Muscle of leg (tissue), 11 donors: Measurements from ENCODE around the gene AFG3L2. TPM values are rescaled to one million over a fixed set of nuclear protein-coding genes. Genes with fewer than 3 reads are reported as not detected.
"Not testable (repeated sequence)": the region's sequence is repeated elsewhere in the genome, so short reads cannot be mapped to it uniquely, and the experiment has no call there.

Source experiments
- DNase-seq: peaks from one replicate; pipeline ENCODE4 v3.0.0; 2013
- H3K27ac ChIP-seq: one replicate; pipeline ENCODE4 v1.5.1; 2013; ENCODE audit warnings: mild to moderate bottlenecking, low read length, control low read depth
- H3K27me3 ChIP-seq: one replicate; pipeline ENCODE4 v1.6.1; 2013; ENCODE audit warnings: low read length; ENCODE audit not compliant: control insufficient read depth, insufficient read depth
- H3K36me3 ChIP-seq: one replicate; pipeline ENCODE4 v1.6.1; 2013; ENCODE audit warnings: low read length; ENCODE audit not compliant: control insufficient read depth, insufficient read depth
- H3K4me1 ChIP-seq: one replicate; pipeline ENCODE4 v1.6.1; 2013; ENCODE audit warnings: low read length; ENCODE audit not compliant: control insufficient read depth, insufficient read depth
- H3K4me3 ChIP-seq: one replicate; pipeline ENCODE4 v1.5.1; 2013; ENCODE audit warnings: low read length, control low read depth
- H3K9me3 ChIP-seq: replicated peaks from 2 replicates; pipeline ENCODE4 v1.6.1; 2013; ENCODE audit warnings: low read depth, low read length; ENCODE audit not compliant: control insufficient read depth
- WGBS: methylation state at CpG from one replicate; pipeline ENCODE4 v1.1.5; 2013; ENCODE audit warnings: missing lambda C conversion rate; ENCODE audit not compliant: insufficient coverage; 5-methylcytosine and 5-hydroxymethylcytosine counted together
- polyA plus RNA-seq, 8 donors: library from polyadenylated mRNA; unstranded; fragments of 120-200 nt; gene quantifications; one replicate each; pipeline versions ENCODE4 v1.2.1 to v1.2.3, GENCODE V29; 2013; ENCODE audit warnings: inconsistent platforms in 1 of 8, low replicate concordance in 1 of 8; ENCODE audit not compliant: insufficient read length in 8 of 8, insufficient read depth in 1 of 8
- total RNA-seq: library from RNA; stranded (reverse); fragments of 120-200 nt; gene quantifications from one replicate; pipeline ENCODE4 v1.2.4, GENCODE V29; 2013

AFG3L2 gene
- total and polyA plus RNA-seq, 9 donors: 41.0 to 50.4 (median 43.2) TPM

DNA sequence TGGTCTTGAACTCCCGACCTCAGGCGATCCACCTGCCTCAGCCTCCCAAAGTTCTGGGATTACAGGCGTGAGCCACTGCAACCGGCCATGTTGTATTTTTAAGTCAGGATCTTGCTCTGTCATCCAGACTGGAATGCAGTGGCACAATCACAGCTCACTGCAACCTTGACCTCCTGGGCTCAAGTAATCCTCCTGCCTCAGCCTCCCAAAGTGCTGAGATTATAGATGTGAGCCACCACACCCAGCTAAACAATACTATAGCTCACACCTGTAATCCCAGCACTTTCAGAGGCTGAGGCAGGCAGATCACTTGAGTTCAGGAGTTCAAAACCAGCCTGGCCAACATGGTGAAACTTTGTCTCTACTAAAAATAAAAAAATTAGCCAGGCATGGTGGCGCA, 6.7 kb upstream of the AFG3L2 start:
- WGBS: 86% methylated on average over 4 of the region's 5 CpGs
- not testable (repeated sequence) for H3K9me3 ChIP-seq, DNase-seq, H3K27ac ChIP-seq, H3K4me3 ChIP-seq, H3K27me3 ChIP-seq, H3K4me1 ChIP-seq, H3K36me3 ChIP-seq

DNA sequence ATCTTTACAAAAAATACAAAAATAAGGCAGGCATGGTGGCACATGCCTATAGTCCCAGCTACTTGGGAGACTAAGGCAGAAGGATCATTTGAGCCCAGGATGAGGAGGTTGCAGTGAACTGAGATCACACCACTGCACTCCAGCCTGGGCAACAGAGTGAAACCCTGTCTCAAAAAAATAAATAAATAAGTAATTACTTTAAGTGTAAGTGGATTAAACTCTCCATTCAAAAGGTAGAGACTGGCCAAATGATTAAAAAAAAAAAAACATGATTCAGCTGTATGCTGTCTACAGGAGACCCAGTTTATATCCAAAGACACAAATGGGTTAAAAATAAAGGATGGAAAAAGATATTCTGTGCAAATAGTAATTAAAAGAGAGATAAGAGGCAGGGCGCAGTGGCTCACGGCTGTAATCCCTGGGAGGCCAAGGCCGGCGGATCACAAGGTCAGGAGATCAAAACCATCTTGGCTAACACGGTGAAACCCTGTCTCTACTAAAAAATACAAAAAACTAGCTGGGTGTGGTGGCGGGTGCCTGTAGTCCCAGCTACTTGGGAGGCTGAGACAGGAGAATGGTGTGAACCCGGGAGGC, 5.3 kb upstream of the AFG3L2 start:
- 100% methylated on average over 1 of the region's 7 CpGs for WGBS
- H3K36me3 ChIP-seq, H3K4me1 ChIP-seq, H3K4me3 ChIP-seq, H3K27me3 ChIP-seq, DNase-seq, H3K27ac ChIP-seq, H3K9me3 ChIP-seq: not testable (repeated sequence)

DNA sequence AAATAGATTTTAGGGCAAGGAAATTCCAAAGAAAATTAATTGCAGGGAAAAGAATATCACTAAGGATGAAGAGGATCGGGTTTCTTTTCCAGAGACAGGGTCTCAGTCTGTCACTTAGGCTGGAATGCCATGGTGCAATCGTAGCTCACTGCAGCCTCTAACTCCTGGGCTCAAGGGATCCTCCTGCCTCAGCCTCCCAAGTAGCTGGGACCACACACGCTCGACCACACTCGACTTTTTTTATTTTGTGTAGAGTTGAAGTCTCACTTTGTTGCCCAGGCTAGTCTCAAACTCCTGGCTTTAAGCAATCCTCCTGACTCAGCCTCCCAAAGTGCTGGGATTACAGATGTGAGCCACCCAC, 1.2 kb upstream of the AFG3L2 start:
- peaks cover 22% of the 10 kb centered on the region for H3K4me1 ChIP-seq
- H3K27ac ChIP-seq: peak overlapping the region; percentile 96
- 80% methylated on average over 1 of the region's 5 CpGs for WGBS
- peak overlapping the region; percentile 67 for H3K4me3 ChIP-seq
- not testable (repeated sequence) for H3K36me3 ChIP-seq, DNase-seq, H3K9me3 ChIP-seq, H3K27me3 ChIP-seq

DNA sequence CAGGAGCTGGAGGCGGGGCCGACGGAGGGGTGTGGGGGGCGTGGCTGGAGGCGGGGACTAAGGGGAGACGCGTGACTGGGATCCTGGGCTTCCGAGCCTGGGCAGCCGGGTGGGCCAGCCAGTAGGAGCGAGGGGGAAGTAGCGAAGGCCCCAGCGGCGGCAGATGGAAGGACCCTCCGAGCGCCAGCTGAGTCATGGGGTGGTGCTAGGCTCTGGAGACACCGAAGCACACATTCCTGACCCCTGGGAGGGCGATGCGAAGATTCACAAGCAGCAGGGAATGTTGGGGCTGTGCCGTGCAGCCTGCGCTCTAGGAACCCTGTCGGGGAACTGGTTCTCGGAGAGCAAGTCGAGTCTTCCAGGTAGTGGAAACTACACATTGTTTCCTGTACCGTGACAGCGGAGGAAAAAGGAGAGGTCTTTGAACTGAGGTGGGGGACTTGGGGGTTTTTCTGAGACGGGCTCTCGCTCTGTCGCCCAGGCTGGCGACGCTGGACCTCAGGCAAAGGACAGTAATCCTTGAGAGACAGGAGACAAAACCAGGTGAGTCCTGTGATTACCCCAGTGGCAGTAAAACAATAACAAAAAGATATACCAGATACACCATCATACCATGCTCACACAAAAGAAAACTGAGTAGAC, 650 bp upstream of the AFG3L2 start:
- 2% methylated on average over 28 of the region's 30 CpGs for WGBS
- Histone ChIP-seq H3K27ac (peak overlapping the region; percentile 96), H3K36me3 (peaks cover 5% of the 10 kb centered on the region), H3K4me1 (peaks cover 22% of the 10 kb centered on the region), H3K27me3 (no peaks in the 10 kb centered on the region), H3K9me3 (no peaks in the 10 kb centered on the region), H3K4me3 (peak overlapping the region; percentile 67)
- DNase-seq: no peak

DNA sequence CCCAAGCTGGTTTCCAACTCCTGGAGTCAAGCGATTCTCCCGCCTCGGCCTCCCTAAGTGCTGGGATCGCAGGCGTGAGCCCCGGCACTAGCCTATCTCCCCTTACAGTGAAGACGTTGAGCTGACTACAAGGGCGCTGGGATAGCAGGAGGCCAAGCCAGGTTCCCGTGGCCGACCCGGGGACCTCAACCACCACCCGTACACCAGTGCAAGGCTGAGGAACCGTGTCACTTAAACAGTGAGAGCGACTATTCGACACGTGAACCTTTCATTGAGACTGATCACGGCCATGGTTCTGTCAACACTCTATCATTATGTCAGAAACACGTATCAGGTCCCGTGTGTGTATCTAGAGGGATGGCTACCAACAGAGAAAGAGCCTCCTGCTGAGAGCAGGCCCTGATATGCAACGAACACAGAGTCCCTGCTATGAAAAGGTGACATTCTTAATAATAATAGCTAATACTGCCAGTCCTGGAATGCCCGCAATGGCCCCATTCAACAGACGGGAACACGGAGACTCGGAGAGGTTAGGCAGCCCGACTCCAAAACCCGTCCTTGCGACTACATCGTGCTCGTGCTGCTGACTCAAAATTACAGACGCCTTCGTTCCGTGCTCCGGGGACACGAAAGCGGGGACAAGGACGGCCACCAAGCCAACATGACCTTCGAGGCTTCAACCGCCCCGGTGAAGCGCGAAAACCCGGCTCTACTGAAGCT, 833 bp downstream of the AFG3L2 start:
- peaks cover 5% of the 10 kb centered on the region for H3K36me3 ChIP-seq
- no peaks in the 10 kb centered on the region for H3K9me3 ChIP-seq
- DNase-seq: no peak
- H3K27me3 ChIP-seq: no peaks in the 10 kb centered on the region
- peaks cover 22% of the 10 kb centered on the region for H3K4me1 ChIP-seq
- peak overlapping the region; percentile 69 for H3K4me3 ChIP-seq
- WGBS: 6% methylated on average over 33 of the region's 42 CpGs
- H3K27ac ChIP-seq: peak overlapping the region; percentile 91

DNA sequence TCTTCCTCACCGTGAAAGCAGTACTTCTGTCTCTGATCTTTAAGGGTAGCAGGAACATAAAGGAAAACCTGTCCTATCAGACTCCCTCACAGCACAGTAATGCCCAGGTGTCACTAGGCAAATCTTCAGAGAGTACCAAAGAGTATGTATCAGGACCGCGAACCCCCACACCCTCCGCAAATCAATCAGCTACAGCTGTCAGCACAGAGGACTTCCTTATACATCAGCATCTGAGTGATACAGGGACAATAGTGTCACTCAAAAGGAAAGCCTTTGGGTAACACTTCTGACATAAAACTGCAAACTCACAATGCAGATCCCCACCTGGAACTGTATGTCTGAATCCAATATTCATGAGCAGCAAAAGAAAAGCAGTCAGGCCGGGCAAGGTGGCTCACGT, 2.6 kb downstream of the AFG3L2 start:
- H3K27me3 ChIP-seq: no peaks in the 10 kb centered on the region
- H3K36me3 ChIP-seq: peaks cover 5% of the 10 kb centered on the region
- H3K4me1 ChIP-seq: peaks cover 22% of the 10 kb centered on the region
- no peak for DNase-seq
- no peaks in the 10 kb centered on the region for H3K9me3 ChIP-seq
- no peak overlapping the region for H3K27ac ChIP-seq
- 100% methylated on average over 3 of the region's 6 CpGs for WGBS
- H3K4me3 ChIP-seq: no peak overlapping the region

DNA sequence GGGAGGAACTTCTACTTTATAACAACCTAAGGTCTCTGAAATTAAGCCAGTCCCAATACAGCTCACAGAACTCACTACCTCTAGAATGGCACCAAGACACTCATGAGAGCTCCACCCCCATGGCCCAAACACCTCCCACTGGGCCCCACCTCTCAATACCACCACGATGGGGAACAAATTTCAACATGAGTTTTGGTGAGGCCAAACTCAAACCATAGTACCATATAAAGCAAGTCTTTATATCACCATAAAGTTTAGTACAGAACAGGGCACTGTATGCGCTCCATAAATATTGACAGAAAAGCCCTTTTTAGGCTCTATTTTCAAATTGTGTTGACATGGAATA, 3.3 kb downstream of the AFG3L2 start:
- Histone ChIP-seq H3K4me3 (no peak overlapping the region), H3K4me1 (peaks cover 22% of the 10 kb centered on the region), H3K27me3 (no peaks in the 10 kb centered on the region), H3K27ac (no peak overlapping the region), H3K9me3 (no peaks in the 10 kb centered on the region), H3K36me3 (peaks cover 10% of the 10 kb centered on the region)
- 57% methylated on average over 1 of the region's 2 CpGs for WGBS
- no peak for DNase-seq

DNA sequence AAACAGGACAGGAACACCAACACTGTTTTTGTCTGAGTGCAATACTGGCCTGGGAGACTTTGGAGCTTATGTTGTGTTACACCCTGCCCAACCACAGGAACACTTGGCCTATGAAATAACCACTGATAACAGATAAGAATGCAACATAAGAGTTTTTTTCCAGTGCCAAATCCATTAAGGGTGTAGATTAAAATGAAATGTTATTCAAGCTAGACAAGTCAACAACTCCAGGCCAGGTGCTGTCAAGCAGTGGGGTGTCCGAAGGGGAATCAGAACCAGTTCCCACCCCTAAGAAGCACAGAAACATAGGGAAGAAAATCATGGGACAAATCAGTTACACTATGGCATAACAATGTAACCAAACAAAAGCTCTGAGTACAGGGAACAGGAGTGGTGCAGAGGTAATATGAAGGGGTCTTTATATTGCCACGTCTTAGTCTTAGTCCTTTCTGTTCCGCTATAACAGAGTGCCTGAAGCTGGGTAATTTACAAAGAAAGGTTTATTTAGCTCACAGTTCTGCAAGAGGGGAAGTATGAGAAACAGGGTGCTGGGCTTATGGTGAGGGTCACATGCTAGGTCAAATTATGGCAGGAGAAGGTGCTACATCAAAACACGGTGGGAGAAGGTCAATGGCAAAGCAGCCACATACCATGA, 3.8 kb downstream of the AFG3L2 start:
- Histone ChIP-seq H3K4me1 (peaks cover 22% of the 10 kb centered on the region), H3K9me3 (no peaks in the 10 kb centered on the region), H3K36me3 (peaks cover 14% of the 10 kb centered on the region), H3K4me3 (no peak overlapping the region), H3K27ac (no peak overlapping the region), H3K27me3 (no peaks in the 10 kb centered on the region)
- no peak for DNase-seq
- WGBS: 94% methylated on average over 2 of the region's 4 CpGs

DNA sequence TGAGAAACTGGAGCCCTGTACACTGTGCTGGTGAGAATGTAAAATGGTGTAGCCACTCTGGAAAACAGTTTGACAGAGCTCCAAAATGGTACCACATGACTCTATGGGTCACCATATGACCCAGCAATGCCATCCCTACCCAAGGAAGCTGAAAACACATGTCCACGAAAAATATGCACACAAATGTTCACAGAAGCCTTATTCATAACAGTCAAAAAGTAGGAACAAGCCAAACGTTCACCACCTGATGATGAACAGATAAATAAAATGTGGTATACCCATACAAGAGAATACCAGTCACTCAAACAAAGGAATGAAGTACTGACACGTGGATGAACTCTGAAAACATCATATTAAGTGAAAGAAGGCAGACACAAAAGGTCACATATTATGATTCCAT, 4.6 kb downstream of the AFG3L2 start:
- Histone ChIP-seq H3K4me1 (peaks cover 20% of the 10 kb centered on the region), H3K36me3 (peaks cover 17% of the 10 kb centered on the region), H3K27me3 (no peaks in the 10 kb centered on the region), H3K4me3 (no peak overlapping the region), H3K27ac (no peak overlapping the region), H3K9me3 (no peaks in the 10 kb centered on the region)
- DNase-seq: no peak
- WGBS: no CpG with 5 or more reads among the region's 3 CpGs

DNA sequence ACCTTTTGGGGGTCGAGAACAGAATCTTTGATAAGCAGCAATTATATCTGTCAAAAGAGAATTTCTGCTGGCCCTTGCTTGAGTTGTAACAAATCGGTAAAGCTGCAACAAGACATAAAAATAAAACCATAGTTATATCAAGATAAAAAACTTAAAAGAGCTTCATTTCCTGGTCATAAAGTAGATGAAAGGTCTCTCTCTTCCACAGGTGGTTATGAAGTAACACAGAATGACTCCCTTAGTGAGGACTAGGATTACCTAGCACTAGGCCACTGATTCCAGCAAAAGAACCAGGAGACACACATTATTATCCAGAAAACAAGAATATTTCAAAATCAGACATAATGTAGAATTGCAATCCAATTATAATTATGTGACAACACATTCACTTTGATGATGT, 5.4 kb downstream of the AFG3L2 start:
- Histone ChIP-seq H3K27me3 (no peaks in the 10 kb centered on the region), H3K9me3 (no peaks in the 10 kb centered on the region), H3K4me3 (no peak overlapping the region), H3K36me3 (peaks cover 25% of the 10 kb centered on the region), H3K4me1 (peaks cover 20% of the 10 kb centered on the region), H3K27ac (no peak overlapping the region)
- DNase-seq: no peak
- no CpG with 5 or more reads among the region's 2 CpGs for WGBS
